ENCODE results near the gene NRARP. TPM values are rescaled to one million over a fixed set of nuclear protein-coding genes. Genes with fewer than 3 reads are reported as not detected.

The NRARP gene
- total RNA-seq, 2 experiments from 2014 or later = 0.96 to 1.4 TPM

DNA sequence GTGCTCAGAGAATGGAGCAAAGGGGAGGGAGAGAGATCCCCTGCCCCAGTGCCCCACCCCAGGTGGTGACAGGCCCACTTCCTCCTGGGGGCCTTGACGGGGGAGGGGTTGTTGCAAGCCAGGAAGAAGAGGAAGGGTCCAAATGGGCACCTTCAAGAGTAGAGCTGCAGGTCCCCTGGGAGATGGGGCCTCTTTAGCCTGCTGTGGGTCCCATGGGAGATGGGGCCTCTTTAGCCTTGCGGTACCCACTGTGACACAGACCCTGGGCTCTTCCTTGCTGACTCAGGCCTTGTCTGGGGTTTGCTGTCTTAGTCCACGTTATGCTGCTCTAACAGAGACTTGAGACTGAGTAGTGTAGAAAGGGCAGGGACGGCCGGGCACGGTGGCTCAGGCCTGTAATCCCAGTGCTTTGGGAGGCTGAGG, 34.1 kb downstream of the NRARP start:
- intact Hi-C loops (cut with DNase I, micrococcal nuclease) = no loop called here
- Histone ChIP-seq H3K9me3 (ENCODE audit: control insufficient read depth in 1 of 2, insufficient read depth in 1 of 2, low read length in 2 of 2) (no peaks in the 10 kb centered on the region), H3K4me3 (ENCODE audit: low read length) (no peak overlapping the region), H3K36me3 (ENCODE audit: insufficient read depth, low read length) (peaks cover 59% of the 10 kb centered on the region), H3K27ac (ENCODE audit: low read depth in 1 of 2, low read length in 2 of 2) (no peak overlapping the region), H3K4me1 (ENCODE audit: insufficient read depth, low read length) (peaks cover 17% of the 10 kb centered on the region), H3K27me3 (ENCODE audit: control insufficient read depth in 1 of 2, insufficient read depth in 2 of 2, low read length in 2 of 2) (no peaks in the 10 kb centered on the region)
- Mint-ChIP-seq H3K36me3 (ENCODE audit: low read depth) (peaks cover 48% of the 10 kb centered on the region), H3K4me3 (no peak overlapping the region), H3K9me3 (no peaks in the 10 kb centered on the region), H3K4me1 (ENCODE audit: low read depth) (peaks cover 8% of the 10 kb centered on the region), H3K27ac (no peak overlapping the region), H3K27me3 (no peaks in the 10 kb centered on the region)
- ChIA-PET POLR2A (interaction anchor here (1.3 kb wide), 1 partner anchor 12 kb away, joined by 3 read pairs; the partner anchor contains the start of gene NELFB), CTCF (interaction anchor here (0.6 kb wide), 1 partner anchor 14 kb away, joined by 3 read pairs; no protein-coding TSS in a partner anchor)
- ATAC-seq (ENCODE audit: poor library complexity) (no peak), DNase-seq (no peak)
- TF ChIP-seq, protein P1, sequence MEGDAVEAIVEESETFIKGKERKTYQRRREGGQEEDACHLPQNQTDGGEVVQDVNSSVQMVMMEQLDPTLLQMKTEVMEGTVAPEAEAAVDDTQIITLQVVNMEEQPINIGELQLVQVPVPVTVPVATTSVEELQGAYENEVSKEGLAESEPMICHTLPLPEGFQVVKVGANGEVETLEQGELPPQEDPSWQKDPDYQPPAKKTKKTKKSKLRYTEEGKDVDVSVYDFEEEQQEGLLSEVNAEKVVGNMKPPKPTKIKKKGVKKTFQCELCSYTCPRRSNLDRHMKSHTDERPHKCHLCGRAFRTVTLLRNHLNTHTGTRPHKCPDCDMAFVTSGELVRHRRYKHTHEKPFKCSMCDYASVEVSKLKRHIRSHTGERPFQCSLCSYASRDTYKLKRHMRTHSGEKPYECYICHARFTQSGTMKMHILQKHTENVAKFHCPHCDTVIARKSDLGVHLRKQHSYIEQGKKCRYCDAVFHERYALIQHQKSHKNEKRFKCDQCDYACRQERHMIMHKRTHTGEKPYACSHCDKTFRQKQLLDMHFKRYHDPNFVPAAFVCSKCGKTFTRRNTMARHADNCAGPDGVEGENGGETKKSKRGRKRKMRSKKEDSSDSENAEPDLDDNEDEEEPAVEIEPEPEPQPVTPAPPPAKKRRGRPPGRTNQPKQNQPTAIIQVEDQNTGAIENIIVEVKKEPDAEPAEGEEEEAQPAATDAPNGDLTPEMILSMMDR (IDR thresholded peaks at IDR 0.05) = no peak

DNA sequence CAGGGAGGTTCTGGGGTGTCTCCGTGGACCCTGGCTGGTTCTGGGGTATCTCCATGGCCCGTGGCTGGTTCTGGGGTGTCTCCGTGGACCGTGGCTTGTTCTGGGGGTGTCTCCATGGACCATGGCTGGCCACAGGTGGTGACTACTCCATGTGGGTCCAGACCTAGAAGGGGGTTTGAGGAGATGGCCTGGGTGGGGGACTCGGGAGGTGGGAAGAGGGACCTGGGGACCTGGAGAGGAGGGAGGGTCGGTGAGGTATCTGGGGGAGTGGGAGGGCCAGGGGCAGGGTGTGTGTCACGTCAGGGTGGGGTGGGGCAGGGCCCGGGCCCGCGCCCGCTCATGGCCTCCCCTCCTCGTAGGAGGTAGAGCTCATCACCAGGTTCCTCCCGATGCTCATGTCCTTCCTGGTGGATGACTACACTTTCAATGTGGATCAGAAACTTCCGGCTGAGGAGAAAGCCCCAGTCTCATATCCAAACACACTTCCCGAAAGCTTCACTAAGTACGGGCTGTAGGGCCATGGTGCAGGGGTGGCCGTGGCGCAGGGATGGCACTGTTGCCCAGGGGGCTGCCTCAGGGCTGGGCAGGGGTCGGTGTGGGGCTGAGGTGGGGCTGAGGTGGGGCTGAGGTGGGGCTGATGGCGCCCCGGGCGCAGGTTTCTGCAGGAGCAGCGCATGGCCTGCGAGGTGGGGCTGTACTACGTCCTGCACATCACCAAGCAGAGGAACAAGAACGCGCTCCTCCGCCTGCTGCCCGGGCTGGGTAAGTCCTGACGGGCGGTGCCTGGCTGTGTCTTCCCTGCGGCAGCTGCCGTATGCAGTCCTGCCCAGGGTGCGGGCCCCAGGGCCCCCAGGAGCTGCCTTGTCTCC, 35.3 kb downstream of the NRARP start:
- DNase-seq = no peak

DNA sequence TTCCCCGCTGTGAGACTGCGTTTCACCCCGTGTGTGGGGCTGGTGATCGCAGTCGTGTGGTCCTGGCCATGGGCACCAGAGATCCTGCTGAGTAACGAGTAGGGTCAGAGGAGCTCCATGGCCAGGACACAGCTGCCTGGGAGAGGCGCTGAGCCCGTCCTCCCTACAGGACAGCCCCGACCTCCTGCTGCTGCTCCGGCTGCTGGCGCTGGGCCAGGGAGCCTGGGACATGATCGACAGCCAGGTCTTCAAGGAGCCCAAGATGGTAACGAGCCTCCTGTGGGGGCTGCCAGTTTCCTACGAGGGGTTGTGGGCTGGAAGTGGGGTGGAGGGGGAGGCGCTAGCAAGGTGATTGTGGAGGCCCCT, 35.9 kb downstream of the NRARP start:
- ChIA-PET POLR2A (interaction anchor here (1.3 kb wide), 1 partner anchor 11 kb away, joined by 4 read pairs; the partner anchor contains the start of gene NELFB), CTCF (no interaction called here)
- peaks cover 50% of the 10 kb centered on the region for H3K36me3 Mint-ChIP-seq (ENCODE audit: low read depth)

More for the DNA sequence above, 35.3 kb downstream of the NRARP start:
- H3K27me3 Mint-ChIP-seq = no peaks in the 10 kb centered on the region
- peaks cover 8% of the 10 kb centered on the region for H3K4me1 Mint-ChIP-seq (ENCODE audit: low read depth)
- H3K4me3 ChIP-seq (ENCODE audit: low read length) = no peak overlapping the region
- H3K4me3 Mint-ChIP-seq = no peak overlapping the region
- ChIA-PET CTCF (interaction anchor here (0.6 kb wide), 1 partner anchor 13 kb away, joined by 3 read pairs; no protein-coding TSS in a partner anchor), POLR2A (interaction anchor here (1.3 kb wide), 2 partner anchors 11 to 12 kb away, joined by 3 to 4 read pairs; partner anchors contain the start of gene NELFB)
- H3K36me3 ChIP-seq (ENCODE audit: insufficient read depth, low read length) = peaks cover 52% of the 10 kb centered on the region
- TF ChIP-seq, protein P1 (IDR thresholded peaks at IDR 0.05) = no peak
- H3K27ac ChIP-seq (ENCODE audit: low read depth in 1 of 2, low read length in 2 of 2) = no peak overlapping the region
- peaks cover 11% of the 10 kb centered on the region for H3K4me1 ChIP-seq (ENCODE audit: insufficient read depth, low read length)
- H3K27me3 ChIP-seq (ENCODE audit: control insufficient read depth in 1 of 2, insufficient read depth in 2 of 2, low read length in 2 of 2) = no peaks in the 10 kb centered on the region
- ATAC-seq (ENCODE audit: poor library complexity) = no peak
- peaks cover 50% of the 10 kb centered on the region for H3K36me3 Mint-ChIP-seq (ENCODE audit: low read depth)
- intact Hi-C loops (cut with DNase I, micrococcal nuclease) = no loop called here
- no peak overlapping the region for H3K27ac Mint-ChIP-seq
- H3K9me3 ChIP-seq (ENCODE audit: control insufficient read depth in 1 of 2, insufficient read depth in 1 of 2, low read length in 2 of 2) = no peaks in the 10 kb centered on the region
- no peaks in the 10 kb centered on the region for H3K9me3 Mint-ChIP-seq

More for the DNA sequence above, 35.9 kb downstream of the NRARP start:
- DNase-seq (peak in 1 of 14 experiments; percentile 21), ATAC-seq (ENCODE audit: poor library complexity) (no peak)
- Histone ChIP-seq H3K9me3 (ENCODE audit: control insufficient read depth in 1 of 2, insufficient read depth in 1 of 2, low read length in 2 of 2) (no peaks in the 10 kb centered on the region), H3K4me1 (ENCODE audit: insufficient read depth, low read length) (peaks cover 5% of the 10 kb centered on the region), H3K4me3 (ENCODE audit: low read length) (no peak overlapping the region), H3K27ac (ENCODE audit: low read depth in 1 of 2, low read length in 2 of 2) (no peak overlapping the region), H3K27me3 (ENCODE audit: control insufficient read depth in 1 of 2, insufficient read depth in 2 of 2, low read length in 2 of 2) (no peaks in the 10 kb centered on the region), H3K36me3 (ENCODE audit: insufficient read depth, low read length) (peaks cover 52% of the 10 kb centered on the region)
- H3K27ac Mint-ChIP-seq = no peak overlapping the region
- no peak overlapping the region for H3K4me3 Mint-ChIP-seq
- peaks cover 2% of the 10 kb centered on the region for H3K4me1 Mint-ChIP-seq (ENCODE audit: low read depth)
- TF ChIP-seq, protein P1 (IDR thresholded peaks at IDR 0.05) = no peak
- intact Hi-C loops (cut with DNase I, micrococcal nuclease) = no loop called here
- H3K9me3 Mint-ChIP-seq = no peaks in the 10 kb centered on the region
- H3K27me3 Mint-ChIP-seq = no peaks in the 10 kb centered on the region
